ENCODE results near the gene CRTC1. TPM values are rescaled to one million over a fixed set of nuclear protein-coding genes. Genes with fewer than 3 reads are reported as not detected.

The CRTC1 gene
- total and polyA plus RNA-seq, 11 donors: 3.8 to 10.2 (median 7.2) TPM

DNA sequence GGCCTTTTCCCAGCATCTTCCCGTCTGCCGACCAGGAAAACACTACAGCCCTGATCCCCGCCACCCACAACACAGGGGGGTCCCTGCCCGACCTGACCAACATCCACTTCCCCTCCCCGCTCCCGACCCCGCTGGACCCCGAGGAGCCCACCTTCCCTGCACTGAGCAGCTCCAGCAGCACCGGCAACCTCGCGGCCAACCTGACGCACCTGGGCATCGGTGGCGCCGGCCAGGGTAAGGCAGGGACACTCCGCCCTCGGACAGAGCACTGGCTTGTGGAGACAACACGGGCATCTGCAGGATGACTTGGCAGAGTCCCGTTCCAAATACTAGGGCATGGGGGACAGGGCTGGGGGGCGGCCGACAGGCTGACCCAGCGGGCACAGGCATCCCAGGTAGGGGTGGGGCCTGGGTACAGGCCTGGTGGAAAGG is 76.5 kb downstream of the CRTC1 start:
- Histone ChIP-seq H3K4me3 (no peak overlapping the region), H3K27me3 (no peaks in the 10 kb centered on the region), H3K27ac (no peak overlapping the region), H3K4me1 (peaks cover 0 to 20% (median 12%) of the 10 kb centered on the region in 12 donors), H3K9me3 (no peaks in the 10 kb centered on the region), H3K36me3 (peaks cover 0 to 14% (median 0%) of the 10 kb centered on the region in 9 donors)
- 92 to 95% (median 93%) methylated on average over 22 of the region's 22 CpGs for WGBS, 4 donors
- TF ChIP-seq, protein P1, sequence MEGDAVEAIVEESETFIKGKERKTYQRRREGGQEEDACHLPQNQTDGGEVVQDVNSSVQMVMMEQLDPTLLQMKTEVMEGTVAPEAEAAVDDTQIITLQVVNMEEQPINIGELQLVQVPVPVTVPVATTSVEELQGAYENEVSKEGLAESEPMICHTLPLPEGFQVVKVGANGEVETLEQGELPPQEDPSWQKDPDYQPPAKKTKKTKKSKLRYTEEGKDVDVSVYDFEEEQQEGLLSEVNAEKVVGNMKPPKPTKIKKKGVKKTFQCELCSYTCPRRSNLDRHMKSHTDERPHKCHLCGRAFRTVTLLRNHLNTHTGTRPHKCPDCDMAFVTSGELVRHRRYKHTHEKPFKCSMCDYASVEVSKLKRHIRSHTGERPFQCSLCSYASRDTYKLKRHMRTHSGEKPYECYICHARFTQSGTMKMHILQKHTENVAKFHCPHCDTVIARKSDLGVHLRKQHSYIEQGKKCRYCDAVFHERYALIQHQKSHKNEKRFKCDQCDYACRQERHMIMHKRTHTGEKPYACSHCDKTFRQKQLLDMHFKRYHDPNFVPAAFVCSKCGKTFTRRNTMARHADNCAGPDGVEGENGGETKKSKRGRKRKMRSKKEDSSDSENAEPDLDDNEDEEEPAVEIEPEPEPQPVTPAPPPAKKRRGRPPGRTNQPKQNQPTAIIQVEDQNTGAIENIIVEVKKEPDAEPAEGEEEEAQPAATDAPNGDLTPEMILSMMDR (IDR thresholded peaks at IDR 0.05): no peak
- no peak for TF ChIP-seq POLR2A (IDR thresholded peaks at IDR 0.05)
- ATAC-seq (no peak), DNase-seq (no peak)
- intact Hi-C loops (cut with DNase I): no loop called here

DNA sequence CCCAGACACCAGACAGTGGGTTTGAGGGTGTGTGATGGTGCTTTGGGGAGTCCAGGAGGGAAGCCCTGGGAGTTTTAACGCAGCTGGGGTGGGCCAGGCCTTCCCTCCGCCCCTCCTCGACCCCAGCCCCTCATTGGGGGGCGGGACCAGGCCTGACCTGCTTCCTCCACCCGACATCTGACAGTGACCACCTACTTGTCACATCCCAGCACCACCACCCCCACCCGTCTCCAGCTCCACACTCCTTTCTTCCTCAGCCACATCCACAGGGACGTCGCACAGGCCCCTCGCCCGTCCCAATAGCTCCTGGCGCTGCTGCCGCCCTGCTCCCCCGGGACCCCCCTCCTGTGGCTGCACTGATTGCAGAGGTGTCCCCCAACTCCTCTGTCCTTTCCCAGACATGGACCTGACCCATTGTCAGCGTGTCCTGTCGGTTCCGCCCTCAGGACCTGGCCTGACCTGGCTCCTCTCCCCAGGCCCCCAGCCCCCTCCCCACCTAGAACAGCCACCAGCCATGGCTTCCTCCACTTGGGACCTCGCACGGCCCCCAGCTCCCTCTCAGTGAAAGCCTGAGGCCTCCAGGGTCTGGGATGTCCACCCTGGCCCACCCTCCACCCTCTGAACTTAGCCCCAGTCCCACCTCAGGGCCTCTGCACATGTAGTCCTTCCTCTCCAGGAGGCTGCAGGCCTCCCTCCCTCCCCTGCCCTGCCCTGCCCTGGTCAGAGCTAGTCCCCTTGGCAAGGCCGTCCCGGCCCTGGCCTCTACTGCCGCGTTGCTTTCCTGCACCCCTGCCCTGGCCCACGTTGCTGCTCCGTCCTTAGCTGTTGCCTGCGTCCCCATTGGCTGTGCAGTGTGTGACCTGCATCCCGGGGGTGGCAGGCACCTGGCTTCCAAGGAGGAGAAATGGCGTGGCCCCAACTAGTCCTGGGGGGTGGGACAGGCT is 77.2 kb downstream of the CRTC1 start:
- TF ChIP-seq, protein P1 (IDR thresholded peaks at IDR 0.05): no peak
- TF ChIP-seq POLR2A (IDR thresholded peaks at IDR 0.05): no peak
- intact Hi-C loops (cut with DNase I): no loop called here
- H3K27me3 ChIP-seq: no peaks in the 10 kb centered on the region
- no peaks in the 10 kb centered on the region for H3K9me3 ChIP-seq
- peaks cover 0 to 10% (median 0%) of the 10 kb centered on the region in 9 donors for H3K36me3 ChIP-seq
- H3K4me1 ChIP-seq: peaks cover 0 to 20% (median 12%) of the 10 kb centered on the region in 12 donors
- H3K4me3 ChIP-seq: no peak overlapping the region
- DNase-seq (no peak), ATAC-seq (peak in 1 of 4 donors; percentile 3)
- no peak overlapping the region for H3K27ac ChIP-seq
- WGBS, 4 donors: 89 to 91% (median 91%) methylated on average over 27 of the region's 27 CpGs

DNA sequence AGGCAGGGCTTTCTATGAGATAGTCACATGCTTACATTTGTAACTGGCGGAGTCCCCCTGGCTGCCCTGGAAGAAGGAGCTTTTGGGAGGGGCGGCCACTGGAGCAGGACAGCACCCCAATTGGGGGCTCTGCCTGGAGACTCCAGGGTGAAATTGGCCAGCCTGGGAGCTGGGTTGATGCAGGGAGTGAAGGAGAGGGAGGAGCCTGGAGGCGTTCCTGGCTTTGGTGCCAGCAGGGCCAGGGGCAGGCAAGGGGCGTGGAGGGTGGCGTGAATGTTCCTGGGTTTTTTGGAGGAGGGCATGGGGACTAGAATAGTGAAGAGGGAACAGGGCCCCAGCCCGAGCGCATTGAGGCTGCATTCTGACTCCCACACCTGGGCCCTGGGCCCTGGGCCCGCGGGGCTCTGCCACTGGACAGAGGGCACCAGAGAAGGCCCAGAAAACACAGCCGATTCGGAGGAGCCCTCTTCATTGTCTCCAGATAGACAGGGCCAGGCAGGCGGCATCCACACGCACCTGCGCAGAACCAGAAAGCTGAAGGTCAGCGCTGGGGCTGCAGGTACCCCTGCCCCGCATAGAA is 78.1 kb downstream of the CRTC1 start:
- no peak overlapping the region for H3K4me3 ChIP-seq
- no peaks in the 10 kb centered on the region for H3K27me3 ChIP-seq
- peak overlapping the region in 1 of 12 donors; percentile 69 for H3K27ac ChIP-seq
- peaks cover 0 to 20% (median 12%) of the 10 kb centered on the region in 12 donors for H3K4me1 ChIP-seq
- WGBS, 4 donors: 91 to 95% (median 93%) methylated on average over 13 to 16 of the region's 16 CpGs
- DNase-seq (no peak), ATAC-seq (peak in 1 of 4 donors; percentile 3)
- TF ChIP-seq, protein P1 (IDR thresholded peaks at IDR 0.05): no peak
- no peak for TF ChIP-seq POLR2A (IDR thresholded peaks at IDR 0.05)
- intact Hi-C loops (cut with DNase I): no loop called here
- H3K36me3 ChIP-seq: peaks cover 0 to 8% (median 0%) of the 10 kb centered on the region in 9 donors
- no peaks in the 10 kb centered on the region for H3K9me3 ChIP-seq

Measured in heart left ventricle (tissue), 16 donors.